Cardiac muscle cell (in vitro differentiated cells and primary cell): ENCODE data around the gene GRIA1. TPM values are rescaled to one million over a fixed set of nuclear protein-coding genes. Genes with fewer than 3 reads are reported as not detected.

Experiments
- DNase-seq, 2 donors: peaks; one replicate each; pipeline versions ENCODE4 v3.0.0 to v3.0.0-alpha.2; 2010 to 2017; ENCODE audit warnings: low read depth in 1 of 2, low spot score in 1 of 2
- H3K27ac ChIP-seq: fragments of 200-600 bp; sonication (generic); 2 replicates; pipeline ENCODE4 v1.5.1; 2016
- H3K27me3 ChIP-seq: fragments of 200-600 bp; sonication (generic); 2 replicates; pipeline ENCODE4 v1.6.0; 2016; ENCODE audit warnings: control low read depth
- H3K36me3 ChIP-seq: fragments of 200-600 bp; sonication (generic); 2 replicates; pipeline ENCODE4 v1.5.1; 2016; ENCODE audit warnings: control low read depth
- H3K4me1 ChIP-seq: fragments of 200-600 bp; sonication (generic); 2 replicates; pipeline ENCODE4 v1.8.1; 2017; ENCODE audit warnings: low read depth, mild to moderate bottlenecking, mixed run types
- H3K4me3 ChIP-seq: fragments of 200-600 bp; sonication (generic); 2 replicates; pipeline ENCODE4 v1.5.1; 2016; ENCODE audit warnings: mild to moderate bottlenecking
- H3K9me3 ChIP-seq: fragments of 200-600 bp; sonication (generic); 2 replicates; pipeline ENCODE4 v1.5.1; 2017; ENCODE audit warnings: low read depth, mild to moderate bottlenecking, control low read depth
- CTCF ChIP-seq: IDR thresholded peaks from 2 replicates; pipeline ENCODE4 v1.5.1; 2012; ENCODE audit warnings: low read depth, mild to moderate bottlenecking, low read length
- polyA plus RNA-seq: library from polyadenylated mRNA; unstranded; fragments of >200 nt; fragmentation: Nextera tagmentation; extraction: Ambion mirVana; gene quantifications from 2 replicates; pipeline ENCODE4 v1.2.1, GENCODE V29; 2016
- total RNA-seq: library from RNA; depleted of rRNA; stranded (reverse); fragments of >200 nt; gene quantifications from 2 replicates; pipeline ENCODE4 v1.2.3, GENCODE V29; 2016

Gene GRIA1
- total and polyA plus RNA-seq, 2 experiments from 2014 or later: 1.6 to 2.3 TPM

- Histone ChIP-seq H3K36me3 (no peaks in the 10 kb centered on the region), H3K27me3 (no peaks in the 10 kb centered on the region), H3K4me3 (no peak overlapping the region), H3K9me3 (no peaks in the 10 kb centered on the region), H3K4me1 (no peaks in the 10 kb centered on the region), H3K27ac (no peak overlapping the region)
- no peak for TF ChIP-seq CTCF
- no peak for DNase-seq
Measured at GRCh38 chr5:153533546-153533945, 43.1 kb downstream of the GRIA1 start.

- Histone ChIP-seq H3K27ac (no peak overlapping the region), H3K4me1 (no peaks in the 10 kb centered on the region), H3K4me3 (no peak overlapping the region), H3K36me3 (no peaks in the 10 kb centered on the region), H3K9me3 (no peaks in the 10 kb centered on the region), H3K27me3 (no peaks in the 10 kb centered on the region)
- no peak for TF ChIP-seq CTCF
- DNase-seq: no peak
Measured at GRCh38 chr5:153534102-153534501, 43.6 kb downstream of the GRIA1 start.

- H3K4me1 ChIP-seq: no peaks in the 10 kb centered on the region
- no peak for DNase-seq
- no peak for TF ChIP-seq CTCF
- H3K4me3 ChIP-seq: no peak overlapping the region
- no peaks in the 10 kb centered on the region for H3K9me3 ChIP-seq
- H3K36me3 ChIP-seq: no peaks in the 10 kb centered on the region
- H3K27me3 ChIP-seq: no peaks in the 10 kb centered on the region
- H3K27ac ChIP-seq: no peak overlapping the region
Measured at GRCh38 chr5:153537207-153537606, 46.7 kb downstream of the GRIA1 start.

GRCh38 chr5:153539983-153540382, 49.5 kb downstream of the GRIA1 start:
- no peaks in the 10 kb centered on the region for H3K4me1 ChIP-seq
- no peak for TF ChIP-seq CTCF
- no peaks in the 10 kb centered on the region for H3K27me3 ChIP-seq
- H3K27ac ChIP-seq: no peak overlapping the region
- no peak overlapping the region for H3K4me3 ChIP-seq
- H3K9me3 ChIP-seq: no peaks in the 10 kb centered on the region
- H3K36me3 ChIP-seq: no peaks in the 10 kb centered on the region
- no peak for DNase-seq

- no peak for TF ChIP-seq CTCF
Measured at GRCh38 chr5:153542536-153542935, 52.1 kb downstream of the GRIA1 start.

GRCh38 chr5:153543288-153543687, 52.8 kb downstream of the GRIA1 start:
- Histone ChIP-seq H3K27me3 (no peaks in the 10 kb centered on the region), H3K27ac (no peak overlapping the region), H3K9me3 (no peaks in the 10 kb centered on the region), H3K4me1 (no peaks in the 10 kb centered on the region), H3K4me3 (no peak overlapping the region), H3K36me3 (no peaks in the 10 kb centered on the region)
- DNase-seq: peak in 1 of 2 donors; percentile 17
- no peak for TF ChIP-seq CTCF

More at GRCh38 chr5:153542536-153542935, 52.1 kb downstream of the GRIA1 start:
- Histone ChIP-seq H3K9me3 (no peaks in the 10 kb centered on the region), H3K27me3 (no peaks in the 10 kb centered on the region), H3K4me1 (no peaks in the 10 kb centered on the region), H3K36me3 (no peaks in the 10 kb centered on the region), H3K27ac (no peak overlapping the region), H3K4me3 (no peak overlapping the region)
- no peak for DNase-seq
